GM21515 (cell line): ENCODE measurements around the gene CHCHD10.

Experiments used
- ATAC-seq: cut with Tn5 transposase; IDR thresholded peaks from one replicate; pipeline ENCODE4 v1.9.1; 2021; ENCODE audit not compliant: unreplicated experiment

Gene CHCHD10

GRCh38 chr22:23773483-23774113, 5.8 kb upstream of the CHCHD10 start:
- ATAC-seq = no peak

- ATAC-seq = no peak
Measured at GRCh38 chr22:23772649-23773473, 5.1 kb upstream of the CHCHD10 start, which contains the start of gene MMP11. TSS of gene MMP11 (plus strand) at chr22:23772849. CDS start at chr22:23772871, 22 bp downstream.

- ATAC-seq = no peak
Measured at GRCh38 chr22:23772315-23772648, 4.5 kb upstream of the CHCHD10 start.

- no peak for ATAC-seq
Measured at GRCh38 chr22:23769321-23769965, 1.7 kb upstream of the CHCHD10 start.

- no peak for ATAC-seq
Measured at GRCh38 chr22:23767303-23767672, 484 bp downstream of the CHCHD10 start.

GRCh38 chr22:23764899-23765881, 2.6 kb downstream of the CHCHD10 start:
- no peak for ATAC-seq

- ATAC-seq = no peak
Measured at GRCh38 chr22:23763954-23764353, 3.8 kb downstream of the CHCHD10 start.

- no peak for ATAC-seq
Measured at GRCh38 chr22:23763579-23763945, 4.2 kb downstream of the CHCHD10 start.

- no peak for ATAC-seq
Measured at GRCh38 chr22:23762842-23763578, 4.8 kb downstream of the CHCHD10 start, which contains the start of gene C22orf15. TSS of gene C22orf15 (plus strand) at chr22:23762990. CDS start at chr22:23763307, 317 bp downstream.

- ATAC-seq = no peak
Measured at GRCh38 chr22:23760056-23760455, 7.7 kb downstream of the CHCHD10 start.

GRCh38 chr22:23759566-23759965, 8.2 kb downstream of the CHCHD10 start:
- ATAC-seq = no peak

GRCh38 chr22:23756891-23757290, 10.9 kb downstream of the CHCHD10 start:
- ATAC-seq = no peak

- no peak for ATAC-seq
Measured at GRCh38 chr22:23755711-23756110, 12.1 kb downstream of the CHCHD10 start.

- ATAC-seq = no peak
Measured at GRCh38 chr22:23754980-23755636, 12.7 kb downstream of the CHCHD10 start.

- no peak for ATAC-seq
Measured at GRCh38 chr22:23754220-23754919, 13.4 kb downstream of the CHCHD10 start, which contains the start of gene VPREB3. TSS of gene VPREB3 (minus strand) at chr22:23754425. CDS start at chr22:23754363, 62 bp downstream.

- ATAC-seq = no peak
Measured at GRCh38 chr22:23753385-23753784, 14.4 kb downstream of the CHCHD10 start.

GRCh38 chr22:23752750-23753149, 15.0 kb downstream of the CHCHD10 start:
- ATAC-seq = no peak

- no peak for ATAC-seq
Measured at GRCh38 chr22:23752090-23752691, 15.6 kb downstream of the CHCHD10 start.
